Peyer's patch (tissue), 4 donors: ENCODE measurements around the gene FYB2. TPM values are rescaled to one million over a fixed set of nuclear protein-coding genes. Genes with fewer than 3 reads are reported as not detected.
A peak's percentile ranks its signal among the peaks of the same experiment; 100 is the strongest.

ENCODE experiments used
- DNase-seq, 3 donors: peaks; one replicate each; pipeline ENCODE4 v3.0.0-alpha.2; 2017 to 2019
- H3K27ac ChIP-seq, 4 donors: fragments of 200-600 bp; sonication (generic); one replicate each; pipeline ENCODE4 v1.5.1; 2016 to 2019
- H3K27me3 ChIP-seq, 2 donors: fragments of 200-600 bp; sonication (generic); one replicate each; pipeline ENCODE4 v1.5.1; 2019
- H3K36me3 ChIP-seq, 3 donors: fragments of 200-600 bp; sonication (generic); one replicate each; pipeline ENCODE4 v1.5.1; 2016 to 2019
- H3K4me1 ChIP-seq, 4 donors: fragments of 200-600 bp; sonication (generic); one replicate each; pipeline ENCODE4 v1.5.1; 2016 to 2019
- H3K4me3 ChIP-seq, 4 donors: fragments of 200-600 bp; sonication (generic); 1 replicate in 3 of 4; 2 replicates in 1 of 4; pipeline ENCODE4 v1.5.1; 2016 to 2019; ENCODE audit warnings: mild to moderate bottlenecking in 1 of 4
- H3K9me3 ChIP-seq, 4 donors: fragments of 200-600 bp; sonication (generic); one replicate each; pipeline ENCODE4 v1.5.1; 2016 to 2019; ENCODE audit warnings: mild to moderate bottlenecking in 1 of 4
- POLR2A ChIP-seq, 2 donors: fragments of 450-650 bp; IDR thresholded peaks; one replicate each; pipeline ENCODE4 v1.5.1; 2017; ENCODE audit warnings: antibody characterized with exemption in 2 of 2, mild to moderate bottlenecking in 2 of 2, moderate library complexity in 2 of 2
- total RNA-seq, 4 donors: library from RNA; depleted of rRNA; stranded (reverse); fragments of >200 nt; gene quantifications; one replicate each; pipeline ENCODE4 v1.1.0, GENCODE V29; 2016
- TF ChIP-seq, protein P1 (sequence below), 6 experiments: fragments of 450-650 bp in 4 of 6; fragments of 200-600 bp in 2 of 6; sonication (generic) in 1 of 6; IDR thresholded peaks; one replicate each; pipeline ENCODE4 v1.5.1; 2017 to 2019; ENCODE audit warnings: antibody characterized with exemption in 6 of 6, mild to moderate bottlenecking in 3 of 6, moderate library complexity in 1 of 6

FYB2 gene
- total RNA-seq, 4 donors from 2014 or later: 4.1 to 10.2 (median 8.4) TPM

DNA sequence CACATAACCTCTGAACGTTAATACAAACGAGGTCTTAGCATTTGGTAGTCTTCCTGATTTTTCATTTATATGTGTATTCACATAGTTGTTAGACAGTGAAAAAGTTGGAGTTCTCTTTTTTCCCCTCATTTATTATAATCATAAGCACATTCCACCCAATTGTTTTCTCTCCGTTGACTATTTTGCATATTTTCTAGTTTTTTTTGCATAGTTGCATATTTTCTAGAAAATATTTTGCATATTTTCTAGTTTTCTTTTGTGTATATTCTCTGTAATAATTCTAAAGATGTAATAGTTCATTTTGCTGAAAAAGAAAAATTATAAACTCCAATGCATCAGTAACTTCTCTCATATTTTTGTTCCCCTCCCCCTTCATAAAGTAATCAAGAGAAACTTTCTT is 47.5 kb downstream of the FYB2 start:
- Histone ChIP-seq H3K9me3 (no peaks in the 10 kb centered on the region), H3K4me1 (no peaks in the 10 kb centered on the region), H3K36me3 (no peaks in the 10 kb centered on the region), H3K4me3 (no peak overlapping the region), H3K27me3 (no peaks in the 10 kb centered on the region), H3K27ac (no peak overlapping the region)
- no peak for TF ChIP-seq POLR2A (IDR thresholded peaks at IDR 0.05)
- TF ChIP-seq, protein P1, sequence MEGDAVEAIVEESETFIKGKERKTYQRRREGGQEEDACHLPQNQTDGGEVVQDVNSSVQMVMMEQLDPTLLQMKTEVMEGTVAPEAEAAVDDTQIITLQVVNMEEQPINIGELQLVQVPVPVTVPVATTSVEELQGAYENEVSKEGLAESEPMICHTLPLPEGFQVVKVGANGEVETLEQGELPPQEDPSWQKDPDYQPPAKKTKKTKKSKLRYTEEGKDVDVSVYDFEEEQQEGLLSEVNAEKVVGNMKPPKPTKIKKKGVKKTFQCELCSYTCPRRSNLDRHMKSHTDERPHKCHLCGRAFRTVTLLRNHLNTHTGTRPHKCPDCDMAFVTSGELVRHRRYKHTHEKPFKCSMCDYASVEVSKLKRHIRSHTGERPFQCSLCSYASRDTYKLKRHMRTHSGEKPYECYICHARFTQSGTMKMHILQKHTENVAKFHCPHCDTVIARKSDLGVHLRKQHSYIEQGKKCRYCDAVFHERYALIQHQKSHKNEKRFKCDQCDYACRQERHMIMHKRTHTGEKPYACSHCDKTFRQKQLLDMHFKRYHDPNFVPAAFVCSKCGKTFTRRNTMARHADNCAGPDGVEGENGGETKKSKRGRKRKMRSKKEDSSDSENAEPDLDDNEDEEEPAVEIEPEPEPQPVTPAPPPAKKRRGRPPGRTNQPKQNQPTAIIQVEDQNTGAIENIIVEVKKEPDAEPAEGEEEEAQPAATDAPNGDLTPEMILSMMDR (IDR thresholded peaks at IDR 0.05): no peak
- no peak for DNase-seq

GRCh38 chr1:56758794-56759193 is 60.4 kb downstream of the FYB2 start:
- TF ChIP-seq POLR2A (IDR thresholded peaks at IDR 0.05): no peak
- TF ChIP-seq, protein P1 (IDR thresholded peaks at IDR 0.05): no peak
- Histone ChIP-seq H3K27ac (no peak overlapping the region), H3K4me1 (no peaks in the 10 kb centered on the region), H3K27me3 (no peaks in the 10 kb centered on the region), H3K36me3 (no peaks in the 10 kb centered on the region), H3K9me3 (no peaks in the 10 kb centered on the region), H3K4me3 (no peak overlapping the region)
- DNase-seq: no peak

GRCh38 chr1:56758135-56758534 is 61.1 kb downstream of the FYB2 start:
- no peaks in the 10 kb centered on the region for H3K9me3 ChIP-seq
- H3K27ac ChIP-seq: no peak overlapping the region
- H3K27me3 ChIP-seq: no peaks in the 10 kb centered on the region
- no peak for TF ChIP-seq POLR2A (IDR thresholded peaks at IDR 0.05)
- TF ChIP-seq, protein P1 (IDR thresholded peaks at IDR 0.05): peak in 3 of 6 experiments; percentile 48 to 62 (median 51)
- H3K4me3 ChIP-seq: no peak overlapping the region
- no peaks in the 10 kb centered on the region for H3K4me1 ChIP-seq
- peak in 1 of 3 donors; percentile 54 for DNase-seq
- H3K36me3 ChIP-seq: no peaks in the 10 kb centered on the region

DNA sequence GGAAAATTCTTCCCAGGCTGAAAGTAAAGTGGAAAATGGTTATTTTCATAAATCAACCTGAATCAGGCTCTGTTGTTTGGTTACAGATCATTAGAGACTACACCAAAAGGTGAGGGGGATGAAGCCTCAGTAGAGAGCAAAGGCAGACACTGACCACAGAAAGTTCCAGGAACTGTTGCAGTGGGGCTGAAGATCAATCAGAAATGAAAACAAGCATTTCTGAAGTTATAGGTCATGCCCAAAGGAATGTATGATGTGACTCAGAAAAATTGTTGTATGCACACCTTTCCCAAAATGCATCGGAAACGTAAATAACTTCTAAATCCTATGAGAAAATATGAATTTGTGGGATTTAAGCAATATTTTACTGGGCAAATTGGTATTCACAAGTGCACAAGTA is 63.3 kb downstream of the FYB2 start:
- Histone ChIP-seq H3K4me3 (no peak overlapping the region), H3K27me3 (no peaks in the 10 kb centered on the region), H3K27ac (no peak overlapping the region), H3K36me3 (no peaks in the 10 kb centered on the region), H3K9me3 (no peaks in the 10 kb centered on the region), H3K4me1 (no peaks in the 10 kb centered on the region)
- no peak for DNase-seq
- no peak for TF ChIP-seq POLR2A (IDR thresholded peaks at IDR 0.05)
- TF ChIP-seq, protein P1 (IDR thresholded peaks at IDR 0.05): no peak

GRCh38 chr1:56754708-56755479 is 64.3 kb downstream of the FYB2 start:
- Histone ChIP-seq H3K27me3 (no peaks in the 10 kb centered on the region), H3K9me3 (no peaks in the 10 kb centered on the region), H3K4me3 (no peak overlapping the region), H3K36me3 (no peaks in the 10 kb centered on the region), H3K27ac (no peak overlapping the region), H3K4me1 (no peaks in the 10 kb centered on the region)
- DNase-seq: no peak
- TF ChIP-seq, protein P1 (IDR thresholded peaks at IDR 0.05): no peak
- TF ChIP-seq POLR2A (IDR thresholded peaks at IDR 0.05): no peak
